SJCRH30 (cell line): ENCODE data around the gene NFATC2IP. TPM values are rescaled to one million over a fixed set of nuclear protein-coding genes. Genes with fewer than 3 reads are reported as not detected.
"Not testable (repeated sequence)": the region's sequence is repeated elsewhere in the genome, so short reads cannot be mapped to it uniquely, and the experiment has no call there.

Source experiments
- DNase-seq, 2 experiments: peaks; one replicate each; pipeline ENCODE4 v3.0.0-alpha.2; 2015 to 2020
- H3K27ac ChIP-seq: fragments of 250-450 bp; sonication (Bioruptor Pico); 2 replicates; pipeline ENCODE4 v1.5.1; 2020; ENCODE audit warnings: mild to moderate bottlenecking, moderate library complexity
- H3K27me3 ChIP-seq: fragments of 250-450 bp; sonication (Bioruptor Pico); 2 replicates; pipeline ENCODE4 v1.5.1; 2020; ENCODE audit warnings: mild to moderate bottlenecking, moderate library complexity
- H3K36me3 ChIP-seq: fragments of 250-450 bp; sonication (Bioruptor Pico); 2 replicates; pipeline ENCODE4 v1.5.1; 2020; ENCODE audit warnings: mild to moderate bottlenecking, moderate library complexity
- H3K4me1 ChIP-seq: fragments of 250-450 bp; sonication (Bioruptor Pico); 2 replicates; pipeline ENCODE4 v1.5.1; 2020; ENCODE audit warnings: mild to moderate bottlenecking, moderate library complexity
- H3K4me3 ChIP-seq: fragments of 250-450 bp; sonication (Bioruptor Pico); 2 replicates; pipeline ENCODE4 v1.5.1; 2020; ENCODE audit warnings: mild to moderate bottlenecking, moderate library complexity
- H3K9me3 ChIP-seq: fragments of 250-450 bp; sonication (Bioruptor Pico); replicated peaks from 2 replicates; pipeline ENCODE4 v1.5.1; 2020; ENCODE audit warnings: mild to moderate bottlenecking, moderate library complexity
- total RNA-seq: library from RNA; depleted of rRNA; stranded (reverse); fragments of >200 nt; shearing (Covaris generic); gene quantifications from 2 replicates; pipeline ENCODE4 v1.2.3, GENCODE V29; 2014

The NFATC2IP gene
- total RNA-seq, 1 experiment from 2014 or later: 29.5 TPM

GRCh38 chr16:28918698-28919097 is 32.0 kb upstream of the NFATC2IP start:
- H3K27ac ChIP-seq: no peak overlapping the region
- no peaks in the 10 kb centered on the region for H3K9me3 ChIP-seq
- no peaks in the 10 kb centered on the region for H3K36me3 ChIP-seq
- H3K4me3 ChIP-seq: no peak overlapping the region
- H3K4me1 ChIP-seq: no peaks in the 10 kb centered on the region
- no peak for DNase-seq
- H3K27me3 ChIP-seq: no peaks in the 10 kb centered on the region

- Histone ChIP-seq H3K27ac (no peak overlapping the region), H3K4me1 (no peaks in the 10 kb centered on the region), H3K9me3 (no peaks in the 10 kb centered on the region), H3K27me3 (no peaks in the 10 kb centered on the region), H3K4me3 (no peak overlapping the region), H3K36me3 (no peaks in the 10 kb centered on the region)
- no peak for DNase-seq
Observed at GRCh38 chr16:28923231-28923587, 27.5 kb upstream of the NFATC2IP start.

- Histone ChIP-seq H3K4me1 (no peaks in the 10 kb centered on the region), H3K9me3 (no peaks in the 10 kb centered on the region), H3K36me3 (no peaks in the 10 kb centered on the region), H3K4me3 (no peak overlapping the region), H3K27me3 (no peaks in the 10 kb centered on the region), H3K27ac (no peak overlapping the region)
- DNase-seq: no peak
Observed at GRCh38 chr16:28923652-28924398, 26.9 kb upstream of the NFATC2IP start.

GRCh38 chr16:28924399-28924761 is 26.4 kb upstream of the NFATC2IP start:
- no peaks in the 10 kb centered on the region for H3K27me3 ChIP-seq
- H3K36me3 ChIP-seq: no peaks in the 10 kb centered on the region
- H3K9me3 ChIP-seq: no peaks in the 10 kb centered on the region
- H3K4me1 ChIP-seq: no peaks in the 10 kb centered on the region
- no peak for DNase-seq
- no peak overlapping the region; the same call in 1 of the 2 replicates for H3K27ac ChIP-seq
- H3K4me3 ChIP-seq: peak overlapping the region; percentile 86

GRCh38 chr16:28924762-28925385 is 25.9 kb upstream of the NFATC2IP start, which contains the start of gene RABEP2:
Gene RABEP2 (minus strand): TSS chr16:28925238. CDS start chr16:28925163, 75 bp downstream.
- Histone ChIP-seq H3K27ac (peak within 1 kb of the TSS; percentile 93), H3K9me3 (no peaks in the 10 kb centered on the region), H3K4me1 (no peaks in the 10 kb centered on the region), H3K4me3 (peak within 1 kb of the TSS; percentile 86), H3K27me3 (no peaks in the 10 kb centered on the region), H3K36me3 (no peaks in the 10 kb centered on the region)
- DNase-seq: peak; percentile 92 to 94

- no peaks in the 10 kb centered on the region for H3K27me3 ChIP-seq
- H3K36me3 ChIP-seq: no peaks in the 10 kb centered on the region
- H3K4me1 ChIP-seq: no peaks in the 10 kb centered on the region; the same call in 1 of the 2 replicates
- H3K27ac ChIP-seq: peak overlapping the region; percentile 93
- H3K9me3 ChIP-seq: no peaks in the 10 kb centered on the region
- H3K4me3 ChIP-seq: peak overlapping the region; percentile 86
- DNase-seq: peak; percentile 83
Observed at GRCh38 chr16:28925386-28926228, 25.1 kb upstream of the NFATC2IP start.

- H3K4me3 ChIP-seq: peak overlapping the region; percentile 86
- not testable (repeated sequence) for H3K27ac ChIP-seq, H3K4me1 ChIP-seq, DNase-seq, H3K36me3 ChIP-seq, H3K27me3 ChIP-seq, H3K9me3 ChIP-seq
Observed at GRCh38 chr16:28926284-28926683, 24.5 kb upstream of the NFATC2IP start.

- Histone ChIP-seq H3K27ac (no peak overlapping the region), H3K27me3 (no peaks in the 10 kb centered on the region), H3K9me3 (no peaks in the 10 kb centered on the region), H3K4me3 (no peak overlapping the region), H3K4me1 (peaks cover 6% of the 10 kb centered on the region), H3K36me3 (no peaks in the 10 kb centered on the region)
- DNase-seq: no peak
Observed at GRCh38 chr16:28927815-28928214, 22.9 kb upstream of the NFATC2IP start.

GRCh38 chr16:28930203-28930602 is 20.5 kb upstream of the NFATC2IP start:
- H3K27me3 ChIP-seq: no peaks in the 10 kb centered on the region
- no peak for DNase-seq
- no peak overlapping the region for H3K4me3 ChIP-seq
- no peaks in the 10 kb centered on the region for H3K36me3 ChIP-seq
- H3K27ac ChIP-seq: no peak overlapping the region
- peaks cover 6% of the 10 kb centered on the region for H3K4me1 ChIP-seq
- no peaks in the 10 kb centered on the region for H3K9me3 ChIP-seq

GRCh38 chr16:28930652-28931051 is 20.1 kb upstream of the NFATC2IP start:
- peak; percentile 58 to 74 for DNase-seq
- peaks cover 6% of the 10 kb centered on the region for H3K4me1 ChIP-seq
- no peaks in the 10 kb centered on the region for H3K9me3 ChIP-seq
- H3K4me3 ChIP-seq: no peak overlapping the region
- H3K36me3 ChIP-seq: no peaks in the 10 kb centered on the region
- no peaks in the 10 kb centered on the region for H3K27me3 ChIP-seq
- no peak overlapping the region for H3K27ac ChIP-seq

GRCh38 chr16:28931801-28932225 is 18.9 kb upstream of the NFATC2IP start, which contains the start of gene CD19:
Gene CD19 (plus strand): TSS chr16:28931971. CDS start chr16:28932001, 30 bp downstream.
- peaks cover 6% of the 10 kb centered on the region for H3K4me1 ChIP-seq
- H3K36me3 ChIP-seq: no peaks in the 10 kb centered on the region
- no peak within 1 kb of the TSS for H3K4me3 ChIP-seq
- no peaks in the 10 kb centered on the region for H3K27me3 ChIP-seq
- no peak within 1 kb of the TSS for H3K27ac ChIP-seq
- no peak for DNase-seq
- no peaks in the 10 kb centered on the region for H3K9me3 ChIP-seq

- Histone ChIP-seq H3K4me3 (no peak overlapping the region), H3K36me3 (no peaks in the 10 kb centered on the region), H3K27ac (no peak overlapping the region), H3K27me3 (no peaks in the 10 kb centered on the region), H3K4me1 (peaks cover 6% of the 10 kb centered on the region), H3K9me3 (no peaks in the 10 kb centered on the region)
- no peak for DNase-seq
Observed at GRCh38 chr16:28932339-28933141, 18.2 kb upstream of the NFATC2IP start.

GRCh38 chr16:28933171-28933570 is 17.6 kb upstream of the NFATC2IP start:
- H3K27me3 ChIP-seq: no peaks in the 10 kb centered on the region
- H3K4me3 ChIP-seq: no peak overlapping the region
- peaks cover 6% of the 10 kb centered on the region for H3K4me1 ChIP-seq
- no peaks in the 10 kb centered on the region for H3K9me3 ChIP-seq
- H3K27ac ChIP-seq: no peak overlapping the region
- DNase-seq: no peak
- no peaks in the 10 kb centered on the region for H3K36me3 ChIP-seq

- Histone ChIP-seq H3K27ac (no peak overlapping the region), H3K27me3 (no peaks in the 10 kb centered on the region), H3K4me1 (peaks cover 6% of the 10 kb centered on the region), H3K36me3 (no peaks in the 10 kb centered on the region), H3K4me3 (no peak overlapping the region), H3K9me3 (no peaks in the 10 kb centered on the region)
- DNase-seq: no peak
Observed at GRCh38 chr16:28935346-28935745, 15.4 kb upstream of the NFATC2IP start.
